Bone marrow (tissue), 2 donors: ENCODE measurements around the gene CACNA1C.
"Not testable (repeated sequence)": the region's sequence is repeated elsewhere in the genome, so short reads cannot be mapped to it uniquely, and the experiment has no call there.

Experiments used
- DNase-seq, 2 donors: peaks; one replicate each; lab custom pipeline; 2025; lab: John Stamatoyannopoulos, UW

Gene CACNA1C

DNA sequence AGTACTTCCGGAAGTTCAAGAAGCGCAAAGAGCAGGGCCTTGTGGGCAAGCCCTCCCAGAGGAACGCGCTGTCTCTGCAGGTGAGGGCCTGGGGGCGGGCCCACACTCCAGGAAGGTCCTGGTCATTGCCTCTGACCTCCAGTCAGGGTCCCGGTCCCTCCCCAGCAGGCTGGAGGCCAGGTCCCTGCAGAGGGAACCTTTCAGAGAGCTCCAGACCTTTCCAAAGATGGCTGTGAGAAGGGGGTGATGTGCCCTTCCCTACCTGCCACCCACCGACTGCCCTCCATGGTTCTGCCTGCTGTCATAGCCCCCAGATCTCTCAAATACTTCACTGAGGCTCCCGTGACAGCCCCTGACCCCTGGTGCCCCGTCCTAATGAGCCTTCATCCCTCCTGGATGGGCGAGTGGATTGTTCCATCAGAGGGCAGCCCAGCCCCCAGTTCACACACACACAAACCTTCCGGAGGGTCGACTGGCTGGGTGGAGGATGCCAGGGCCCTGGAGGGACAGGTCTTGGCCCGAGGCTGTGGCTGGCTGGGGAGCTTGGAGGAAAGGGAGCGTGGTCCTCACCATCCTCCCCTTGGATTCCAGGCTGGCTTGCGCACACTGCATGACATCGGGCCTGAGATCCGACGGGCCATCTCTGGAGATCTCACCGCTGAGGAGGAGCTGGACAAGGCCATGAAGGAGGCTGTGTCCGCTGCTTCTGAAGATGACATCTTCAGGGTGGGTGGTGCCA is 624.5 kb downstream of the CACNA1C start:
- DNase-seq, result no peak

DNA sequence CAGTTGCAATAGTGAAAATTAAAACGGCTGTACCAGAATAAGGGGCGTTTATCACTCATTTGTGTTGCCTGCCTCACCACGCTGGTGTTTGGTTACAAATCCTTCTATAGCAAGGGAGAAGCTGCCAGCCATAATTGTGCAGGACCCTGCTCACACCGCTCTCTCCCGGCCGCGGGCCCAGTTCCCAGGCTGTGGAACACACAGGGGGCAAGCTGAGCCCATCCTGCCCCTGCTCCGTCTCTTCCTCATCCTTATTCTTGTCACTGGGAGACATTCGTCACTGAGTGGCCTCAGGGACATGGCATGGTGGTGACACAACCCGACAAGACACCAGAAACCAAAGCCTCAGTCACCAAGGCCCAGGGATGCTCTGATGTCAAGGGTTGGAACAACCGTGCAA is 625.6 kb downstream of the CACNA1C start:
- DNase-seq, result no peak

DNA sequence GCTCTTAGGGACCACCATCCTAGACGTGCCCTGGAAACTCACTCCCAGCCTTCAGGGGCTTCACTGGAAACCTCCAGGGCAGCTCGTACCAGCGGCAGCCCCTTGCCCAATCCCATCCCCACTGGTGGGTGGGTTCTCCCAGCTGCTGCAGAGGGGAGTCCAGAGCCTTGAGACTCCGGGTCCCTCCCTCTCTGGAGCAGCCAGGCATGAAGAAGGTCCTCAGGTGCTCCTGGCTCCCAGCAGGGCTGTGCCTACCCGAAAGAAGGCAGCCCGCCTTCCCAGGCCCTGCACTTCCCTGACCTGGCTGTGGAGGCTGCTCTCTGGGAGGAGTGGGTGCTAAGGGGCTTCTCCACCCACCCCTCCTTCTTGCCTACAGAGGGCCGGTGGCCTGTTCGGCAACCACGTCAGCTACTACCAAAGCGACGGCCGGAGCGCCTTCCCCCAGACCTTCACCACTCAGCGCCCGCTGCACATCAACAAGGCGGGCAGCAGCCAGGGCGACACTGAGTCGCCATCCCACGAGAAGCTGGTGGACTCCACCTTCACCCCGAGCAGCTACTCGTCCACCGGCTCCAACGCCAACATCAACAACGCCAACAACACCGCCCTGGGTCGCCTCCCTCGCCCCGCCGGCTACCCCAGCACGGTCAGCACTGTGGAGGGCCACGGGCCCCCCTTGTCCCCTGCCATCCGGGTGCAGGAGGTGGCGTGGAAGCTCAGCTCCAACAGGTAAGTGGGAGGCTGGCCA is 626.5 kb downstream of the CACNA1C start:
- no peak for DNase-seq

DNA sequence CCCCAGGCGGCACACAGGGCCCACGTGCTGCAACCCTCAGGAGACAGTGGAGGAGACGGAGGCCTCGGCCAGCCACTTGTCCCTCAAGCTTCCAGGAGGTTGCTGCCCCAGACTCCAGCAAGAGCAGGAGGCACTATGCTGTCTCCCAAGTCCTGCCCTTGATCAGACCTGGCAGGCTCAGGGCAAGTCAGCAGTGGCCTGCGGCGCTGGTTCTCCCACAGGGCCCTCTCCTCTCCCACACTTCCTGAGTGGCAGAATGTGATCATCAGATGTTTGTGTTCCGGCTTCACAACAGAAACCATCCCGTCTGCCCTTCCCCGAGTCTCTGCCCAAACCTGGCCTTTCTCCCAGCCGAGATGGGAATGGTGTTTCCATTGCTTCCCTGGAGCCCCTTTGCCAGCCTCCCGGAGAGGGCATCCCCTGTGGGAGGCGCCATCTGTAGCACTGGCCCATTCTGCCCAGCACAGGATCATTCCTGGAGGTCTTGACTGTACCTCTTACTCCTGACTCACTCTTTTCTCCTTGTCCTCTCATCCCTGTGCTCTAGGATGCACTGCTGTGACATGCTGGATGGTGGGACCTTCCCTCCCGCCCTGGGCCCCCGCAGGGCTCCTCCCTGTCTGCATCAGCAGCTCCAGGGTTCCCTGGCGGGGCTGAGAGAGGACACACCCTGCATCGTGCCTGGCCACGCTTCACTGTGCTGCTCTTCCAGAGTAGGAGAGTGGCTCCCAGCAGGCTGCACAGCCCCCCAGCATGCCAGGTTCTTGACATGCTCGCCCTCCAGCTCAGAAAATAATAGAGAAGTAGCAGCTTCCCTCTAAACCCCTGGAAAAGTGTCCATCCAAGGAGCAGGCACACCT is 627.3 kb downstream of the CACNA1C start:
- no peak for DNase-seq

DNA sequence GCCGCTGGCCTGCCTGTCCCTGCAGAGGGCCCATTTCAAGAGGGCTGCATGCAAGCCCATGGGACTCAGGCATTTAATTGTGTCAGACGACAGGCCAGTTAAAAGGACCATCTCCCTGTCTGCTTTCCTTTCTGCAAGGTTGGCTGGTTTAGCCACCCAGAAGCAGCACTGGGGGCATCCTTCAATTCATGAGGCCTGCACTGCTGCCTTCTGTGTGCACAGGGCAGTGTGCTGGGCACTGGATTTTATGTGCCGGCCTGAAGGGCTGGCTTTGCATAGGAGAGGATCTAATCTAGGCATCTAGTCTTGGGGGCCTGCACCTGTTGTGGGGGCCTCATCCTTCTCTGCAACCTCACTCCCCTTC is 627.9 kb downstream of the CACNA1C start:
- DNase-seq, result no peak

DNA sequence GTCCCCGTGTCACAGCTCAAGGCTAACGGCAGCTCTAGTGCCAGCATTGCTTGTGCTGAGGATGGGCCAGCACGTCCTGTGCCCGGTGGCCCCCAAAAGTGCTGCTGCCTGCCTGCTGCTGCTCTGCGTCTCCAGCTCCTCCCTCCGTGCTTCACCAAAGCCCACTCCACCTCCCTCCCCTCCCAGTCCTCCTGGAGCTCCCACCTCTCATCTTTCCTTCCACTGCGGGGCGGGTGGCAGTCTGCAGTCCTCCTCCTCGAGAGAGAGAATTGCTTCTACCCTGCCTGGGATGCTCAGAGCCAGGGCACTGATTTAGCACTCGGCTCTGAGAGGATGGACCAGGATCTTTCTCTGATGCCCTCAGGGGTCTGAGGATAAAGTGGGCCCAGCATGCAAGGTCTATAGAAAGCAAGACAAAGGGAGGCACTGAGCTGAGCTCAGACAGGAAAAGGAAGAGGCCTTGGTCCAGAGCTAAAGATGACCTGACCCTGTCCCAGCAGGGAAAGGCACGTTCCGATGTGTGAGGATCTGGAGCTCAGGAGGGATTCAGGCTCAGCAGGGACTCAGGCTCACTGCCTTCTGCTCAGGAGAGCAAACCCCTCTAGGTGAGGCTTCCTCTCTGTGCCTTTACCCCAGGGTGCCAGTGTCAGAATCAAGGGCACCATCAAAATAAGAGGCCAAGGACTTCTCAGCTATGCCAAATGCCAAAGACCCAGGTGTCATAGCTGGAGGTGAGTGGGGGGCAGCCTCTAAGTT is 628.8 kb downstream of the CACNA1C start:
- DNase-seq, result no peak

DNA sequence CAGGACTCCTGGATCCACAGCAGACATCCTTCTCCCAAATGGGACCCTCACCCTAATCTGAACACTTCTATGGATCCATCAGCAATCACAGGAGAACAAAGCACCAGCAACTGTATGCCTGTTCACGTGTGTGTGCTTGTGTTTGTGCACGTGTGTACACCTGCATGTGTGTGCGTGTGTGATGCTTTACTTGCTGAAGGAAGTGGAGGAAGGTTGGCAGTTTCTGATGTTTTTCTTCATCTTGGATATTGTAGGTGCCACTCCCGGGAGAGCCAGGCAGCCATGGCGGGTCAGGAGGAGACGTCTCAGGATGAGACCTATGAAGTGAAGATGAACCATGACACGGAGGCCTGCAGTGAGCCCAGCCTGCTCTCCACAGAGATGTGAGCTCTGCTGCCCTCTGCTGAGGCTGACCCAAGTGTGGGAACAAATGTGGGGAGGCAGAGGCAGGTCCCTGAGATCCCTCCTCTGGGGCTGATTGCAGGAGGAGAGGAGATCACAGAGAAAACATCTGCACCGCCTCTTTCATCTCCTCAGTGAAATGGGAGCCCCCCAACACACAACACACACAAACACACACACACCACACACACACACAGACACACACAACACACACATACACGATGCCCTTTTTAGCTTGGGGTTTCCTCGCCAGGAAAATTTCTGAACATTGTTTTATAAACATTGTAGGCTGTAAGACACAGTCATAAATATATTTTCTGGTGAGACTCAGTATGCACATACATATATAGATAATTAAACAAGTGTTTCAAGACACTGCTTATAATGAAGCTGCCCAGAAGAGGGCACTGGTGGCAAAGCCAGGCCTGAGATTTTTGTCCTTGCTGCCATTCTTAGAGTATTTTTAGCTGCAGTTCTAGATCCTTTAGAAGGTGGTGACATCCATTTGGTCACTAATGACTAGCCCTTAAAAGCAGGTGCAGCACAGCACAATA is 629.8 kb downstream of the CACNA1C start:
- DNase-seq, result peak in 1 of 2 donors; percentile 40

DNA sequence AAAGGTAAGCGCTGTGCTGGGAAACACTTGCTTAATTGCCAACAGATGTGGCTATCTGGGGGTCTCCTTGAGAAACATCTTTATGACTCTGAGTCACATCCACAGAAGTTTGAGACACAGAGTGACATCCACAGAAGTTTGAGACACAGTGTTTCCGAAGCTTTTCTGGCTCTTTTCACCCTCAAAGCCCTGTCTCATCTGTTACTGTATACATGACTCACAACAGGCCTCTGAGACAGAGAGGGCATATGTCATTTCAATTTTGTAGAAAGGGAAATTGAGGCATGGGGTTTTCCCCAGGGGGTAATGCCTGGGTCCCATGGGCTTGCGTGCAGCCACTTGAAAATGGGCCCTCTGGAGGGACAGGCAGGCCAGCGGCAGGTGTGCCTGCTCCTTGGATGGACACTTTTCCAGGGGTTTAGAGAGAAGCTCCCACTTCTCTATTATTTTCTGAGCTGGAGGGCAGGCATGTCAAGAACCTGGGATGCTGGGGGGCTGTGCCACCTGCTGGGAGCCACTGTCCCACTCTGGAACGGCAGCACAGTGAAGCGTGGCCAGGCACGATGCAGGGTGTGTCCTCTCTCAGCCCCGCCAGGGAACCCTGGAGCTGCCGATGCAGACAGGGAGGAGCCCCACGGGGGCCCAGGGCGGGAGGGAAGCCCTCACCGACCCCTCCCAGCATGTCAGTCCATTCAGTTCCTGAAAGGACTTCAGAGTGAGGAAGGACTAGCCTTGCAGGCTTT is 630.7 kb downstream of the CACNA1C start:
- DNase-seq, result no peak

DNA sequence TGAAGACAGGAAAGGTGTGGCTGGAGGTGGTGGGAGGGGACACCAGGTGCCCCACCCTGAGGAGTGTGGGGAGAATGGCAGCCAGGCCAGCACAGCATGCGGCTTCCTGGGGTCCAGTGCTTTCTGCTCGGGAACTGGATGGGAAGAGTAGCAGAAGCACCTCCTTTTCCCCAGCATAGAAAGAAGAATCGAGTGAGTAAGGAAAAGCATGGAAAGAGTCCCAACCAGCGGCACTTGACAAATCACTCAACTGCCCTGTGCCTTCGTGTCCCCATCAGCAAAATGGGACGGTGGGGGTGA is 631.2 kb downstream of the CACNA1C start:
- DNase-seq, result not testable (repeated sequence)

DNA sequence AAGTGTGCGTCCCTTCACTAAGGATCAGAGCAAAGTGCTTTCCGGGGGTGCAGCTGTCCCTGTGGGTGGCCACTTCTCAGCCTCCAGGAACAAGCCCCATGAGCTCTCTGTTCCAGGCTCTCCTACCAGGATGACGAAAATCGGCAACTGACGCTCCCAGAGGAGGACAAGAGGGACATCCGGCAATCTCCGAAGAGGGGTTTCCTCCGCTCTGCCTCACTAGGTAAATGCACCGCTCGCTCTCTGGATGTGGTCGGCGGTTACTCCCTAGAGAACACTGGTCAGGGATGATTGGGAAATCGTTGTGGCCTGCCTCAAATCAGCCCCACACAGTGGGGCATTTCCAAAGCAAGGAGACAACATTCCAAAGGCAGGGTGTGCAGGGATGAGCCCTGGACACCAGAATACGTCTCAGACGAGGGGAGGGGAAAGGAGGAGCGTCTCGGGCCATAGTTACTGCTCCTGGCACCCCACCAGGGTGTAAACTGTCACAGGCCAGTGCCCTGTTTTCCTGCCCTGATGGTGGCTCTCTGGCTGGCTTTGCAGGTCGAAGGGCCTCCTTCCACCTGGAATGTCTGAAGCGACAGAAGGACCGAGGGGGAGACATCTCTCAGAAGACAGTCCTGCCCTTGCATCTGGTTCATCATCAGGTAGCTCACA is 633.0 kb downstream of the CACNA1C start:
- not testable (repeated sequence) for DNase-seq

DNA sequence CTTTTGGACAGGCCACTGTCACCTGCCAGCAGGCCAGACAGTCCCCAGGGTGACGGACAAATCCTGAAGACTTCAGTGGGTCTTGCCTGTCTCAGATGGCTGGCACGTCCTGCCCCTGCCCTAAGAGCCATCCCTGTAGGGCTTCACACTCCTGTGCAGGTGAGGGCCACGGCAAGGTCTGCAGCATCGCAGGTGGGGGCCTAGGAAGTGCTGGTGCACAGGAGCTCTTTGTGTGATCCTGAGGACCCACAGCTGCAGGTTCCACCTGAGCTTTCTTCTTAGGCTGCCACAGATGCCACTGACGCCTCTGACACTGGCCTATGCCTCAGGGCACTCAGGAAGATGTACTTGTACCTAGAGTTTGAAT is 633.5 kb downstream of the CACNA1C start:
- no peak for DNase-seq

DNA sequence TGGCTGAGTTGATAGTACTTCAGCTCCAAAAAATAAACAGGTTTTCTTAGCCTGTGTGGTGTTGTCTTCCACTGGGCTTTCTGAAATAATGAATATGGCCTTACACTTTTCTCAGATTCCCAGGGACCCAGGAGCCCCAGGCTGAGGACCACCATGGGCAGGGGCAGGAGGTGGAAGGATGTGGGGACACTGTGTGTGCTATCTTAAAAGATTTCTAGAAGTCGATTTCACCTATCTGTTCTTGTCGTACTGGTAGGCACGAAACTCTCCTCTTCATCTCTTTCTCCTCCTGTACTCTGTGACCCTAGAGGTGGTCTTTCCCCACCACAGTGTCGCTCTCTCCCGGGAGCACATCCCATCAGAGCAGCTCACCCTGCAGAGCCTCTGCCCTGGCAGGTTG is 634.3 kb downstream of the CACNA1C start:
- DNase-seq, result no peak

DNA sequence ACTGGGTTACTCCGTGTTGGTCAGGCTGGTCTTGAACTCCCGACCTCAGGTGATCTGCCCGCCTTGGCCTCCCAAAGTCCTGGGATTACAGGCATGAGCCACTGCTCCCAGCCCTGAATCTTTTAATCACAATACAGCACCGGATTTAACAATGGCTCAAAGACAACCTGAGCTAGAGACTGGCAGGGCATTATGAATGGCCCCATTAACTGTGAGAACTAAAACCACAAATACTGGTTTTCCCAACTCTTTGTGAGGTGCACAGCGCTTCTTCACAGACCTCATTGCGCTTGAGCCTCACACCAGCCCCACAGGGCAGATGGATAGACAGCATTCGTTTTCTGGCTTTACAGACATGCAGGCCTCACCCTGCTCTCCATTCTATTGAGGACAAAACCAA is 634.9 kb downstream of the CACNA1C start:
- no peak for DNase-seq

DNA sequence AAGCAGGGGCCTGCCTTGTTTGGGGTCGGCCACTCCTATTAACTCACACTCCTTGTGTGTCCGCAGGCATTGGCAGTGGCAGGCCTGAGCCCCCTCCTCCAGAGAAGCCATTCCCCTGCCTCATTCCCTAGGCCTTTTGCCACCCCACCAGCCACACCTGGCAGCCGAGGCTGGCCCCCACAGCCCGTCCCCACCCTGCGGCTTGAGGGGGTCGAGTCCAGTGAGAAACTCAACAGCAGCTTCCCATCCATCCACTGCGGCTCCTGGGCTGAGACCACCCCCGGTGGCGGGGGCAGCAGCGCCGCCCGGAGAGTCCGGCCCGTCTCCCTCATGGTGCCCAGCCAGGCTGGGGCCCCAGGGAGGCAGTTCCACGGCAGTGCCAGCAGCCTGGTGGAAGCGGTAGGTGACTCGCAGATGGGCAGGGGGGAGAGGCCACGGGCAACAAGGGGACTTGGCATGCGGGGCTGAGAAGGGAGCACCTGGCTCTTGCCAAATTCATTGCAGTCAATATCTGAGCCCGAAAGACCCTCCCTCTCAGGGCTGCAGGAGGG is 635.7 kb downstream of the CACNA1C start:
- no peak for DNase-seq

DNA sequence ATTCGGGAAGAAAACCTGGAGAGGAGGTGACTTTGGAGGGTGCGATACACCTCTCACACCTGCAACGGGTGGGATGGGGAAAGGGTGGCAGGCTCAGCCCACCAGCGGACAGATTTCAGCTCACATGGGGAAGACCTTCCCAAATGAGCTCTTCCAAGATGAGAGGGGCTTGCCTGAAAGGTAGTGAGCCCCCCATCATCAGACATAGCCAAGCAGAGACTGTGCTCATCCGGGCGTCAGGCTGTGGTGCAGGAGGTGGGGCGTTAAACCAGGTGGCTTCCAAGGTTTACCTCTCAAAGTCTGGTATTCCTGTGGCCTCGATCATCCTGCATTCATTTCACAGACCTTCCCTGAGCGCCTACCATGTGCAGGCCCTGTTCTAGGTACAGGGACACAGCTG is 636.6 kb downstream of the CACNA1C start:
- DNase-seq, result no peak

DNA sequence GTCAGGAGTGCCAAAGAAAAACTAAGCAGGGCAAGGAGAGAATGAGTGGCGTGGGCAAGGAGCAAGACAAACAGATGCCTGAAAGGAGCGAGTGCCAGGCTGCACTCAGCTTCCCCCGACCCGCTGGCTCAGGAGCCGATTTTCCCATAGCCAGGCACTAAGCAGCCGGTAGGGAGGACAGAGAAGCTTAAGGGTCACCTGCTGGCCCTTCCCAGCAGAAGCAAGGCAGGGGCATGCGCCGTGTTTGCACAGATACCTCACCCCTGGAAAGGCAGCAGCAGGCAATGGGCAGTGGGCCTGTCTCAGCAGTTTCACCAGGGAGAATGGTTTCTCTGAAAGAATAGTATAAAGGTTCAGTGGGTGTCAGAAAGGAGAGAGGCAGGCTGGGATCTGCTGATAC is 637.1 kb downstream of the CACNA1C start:
- no peak for DNase-seq

DNA sequence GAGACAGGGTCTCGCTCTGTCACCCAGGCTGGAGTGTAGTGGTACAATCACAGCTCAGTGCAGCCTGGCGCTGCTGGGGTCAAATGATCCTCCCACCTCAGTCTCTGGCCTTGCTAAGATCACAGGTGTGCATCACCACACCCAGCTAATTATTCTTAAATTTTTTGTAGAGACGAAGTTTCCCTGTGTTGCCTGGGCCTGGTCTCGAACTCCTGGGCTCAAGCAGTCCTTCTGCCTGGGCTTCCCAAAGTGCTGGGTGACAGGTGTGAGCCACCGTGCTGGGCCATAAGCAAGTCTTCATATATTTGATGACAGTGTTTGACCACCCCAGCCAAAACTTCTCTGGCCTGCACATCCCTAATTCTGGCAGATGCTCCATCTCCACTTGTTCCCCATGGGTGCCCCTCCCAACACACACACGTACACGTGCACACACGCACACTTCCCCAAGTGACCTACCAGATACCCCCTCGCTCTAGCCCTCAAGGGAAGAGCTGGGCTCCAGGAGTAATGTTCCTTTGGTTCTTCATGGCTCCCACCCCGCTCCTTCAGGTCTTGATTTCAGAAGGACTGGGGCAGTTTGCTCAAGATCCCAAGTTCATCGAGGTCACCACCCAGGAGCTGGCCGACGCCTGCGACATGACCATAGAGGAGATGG is 637.7 kb downstream of the CACNA1C start:
- no peak for DNase-seq

DNA sequence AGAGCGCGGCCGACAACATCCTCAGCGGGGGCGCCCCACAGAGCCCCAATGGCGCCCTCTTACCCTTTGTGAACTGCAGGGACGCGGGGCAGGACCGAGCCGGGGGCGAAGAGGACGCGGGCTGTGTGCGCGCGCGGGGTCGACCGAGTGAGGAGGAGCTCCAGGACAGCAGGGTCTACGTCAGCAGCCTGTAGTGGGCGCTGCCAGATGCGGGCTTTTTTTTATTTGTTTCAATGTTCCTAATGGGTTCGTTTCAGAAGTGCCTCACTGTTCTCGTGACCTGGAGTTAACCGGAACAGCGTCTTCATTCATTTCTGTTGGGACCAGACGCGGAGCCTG is 638.2 kb downstream of the CACNA1C start:
- DNase-seq, result peak in 1 of 2 donors; percentile 76
